ENCODE results near the gene ECM2.

DNA sequence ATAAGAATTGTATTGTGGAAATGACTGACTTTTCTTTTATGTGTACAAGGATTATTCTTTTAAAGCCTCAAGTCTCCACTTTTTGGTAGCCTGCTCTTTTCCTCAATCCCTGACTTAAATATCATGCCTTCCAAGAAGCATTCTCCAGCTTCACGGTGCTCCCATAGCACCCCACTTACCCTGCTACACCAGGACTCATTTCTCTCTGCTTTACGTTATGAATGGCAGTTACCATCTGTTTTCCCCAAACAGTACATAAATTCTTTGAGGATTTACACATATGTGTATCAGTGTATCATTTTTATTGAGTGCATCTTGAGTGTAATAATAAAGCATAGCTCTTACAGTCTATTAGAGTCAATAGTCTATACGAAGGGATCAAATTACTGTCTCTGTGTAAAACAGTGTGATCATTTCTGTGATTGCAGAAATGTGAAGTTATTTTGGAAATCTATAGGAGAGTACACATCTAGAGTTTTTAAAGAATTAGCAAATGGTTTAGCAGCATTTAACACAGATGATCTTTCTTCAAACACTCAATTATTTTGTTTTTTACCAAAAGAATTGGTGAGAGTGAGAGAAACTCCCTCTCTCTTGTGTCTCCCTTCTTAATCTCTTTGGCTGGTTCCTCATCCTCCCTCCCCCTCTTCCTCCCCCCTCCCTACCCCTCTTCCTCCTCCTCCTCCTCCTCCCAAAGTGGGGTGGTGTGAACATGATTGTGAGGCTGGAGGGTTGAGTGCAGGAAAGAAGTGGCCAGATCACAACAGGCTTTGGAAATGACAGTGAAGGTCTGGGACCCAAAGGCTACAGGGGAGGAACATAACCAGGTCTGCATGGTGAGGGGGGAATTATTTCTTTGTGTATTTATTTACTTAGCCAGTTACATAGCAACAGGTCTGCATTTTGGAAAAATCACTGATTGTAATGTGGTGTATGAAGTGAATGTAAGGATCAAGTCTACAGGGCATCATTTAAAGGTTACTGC is 27.6 kb upstream of the ECM2 start:
- TF ChIP-seq, protein P1, sequence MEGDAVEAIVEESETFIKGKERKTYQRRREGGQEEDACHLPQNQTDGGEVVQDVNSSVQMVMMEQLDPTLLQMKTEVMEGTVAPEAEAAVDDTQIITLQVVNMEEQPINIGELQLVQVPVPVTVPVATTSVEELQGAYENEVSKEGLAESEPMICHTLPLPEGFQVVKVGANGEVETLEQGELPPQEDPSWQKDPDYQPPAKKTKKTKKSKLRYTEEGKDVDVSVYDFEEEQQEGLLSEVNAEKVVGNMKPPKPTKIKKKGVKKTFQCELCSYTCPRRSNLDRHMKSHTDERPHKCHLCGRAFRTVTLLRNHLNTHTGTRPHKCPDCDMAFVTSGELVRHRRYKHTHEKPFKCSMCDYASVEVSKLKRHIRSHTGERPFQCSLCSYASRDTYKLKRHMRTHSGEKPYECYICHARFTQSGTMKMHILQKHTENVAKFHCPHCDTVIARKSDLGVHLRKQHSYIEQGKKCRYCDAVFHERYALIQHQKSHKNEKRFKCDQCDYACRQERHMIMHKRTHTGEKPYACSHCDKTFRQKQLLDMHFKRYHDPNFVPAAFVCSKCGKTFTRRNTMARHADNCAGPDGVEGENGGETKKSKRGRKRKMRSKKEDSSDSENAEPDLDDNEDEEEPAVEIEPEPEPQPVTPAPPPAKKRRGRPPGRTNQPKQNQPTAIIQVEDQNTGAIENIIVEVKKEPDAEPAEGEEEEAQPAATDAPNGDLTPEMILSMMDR (conservative IDR thresholded peaks at IDR 0.05 in 1 of 2, IDR thresholded peaks at IDR 0.05 in 1 of 2; ENCODE audit: low read depth in 1 of 2, low read length in 2 of 2) = no peak
- no peak for TF ChIP-seq EZH2 (IDR thresholded peaks at IDR 0.05; ENCODE audit: low read length, missing control alignments)
